GM18867 (cell line): Measurements from ENCODE around the gene PELI3.

Source experiments
- ATAC-seq: cut with Tn5 transposase; IDR thresholded peaks from one replicate; pipeline ENCODE4 v1.9.1; 2021; ENCODE audit warnings: mild to moderate bottlenecking, moderate library complexity; ENCODE audit not compliant: unreplicated experiment

The PELI3 gene

DNA sequence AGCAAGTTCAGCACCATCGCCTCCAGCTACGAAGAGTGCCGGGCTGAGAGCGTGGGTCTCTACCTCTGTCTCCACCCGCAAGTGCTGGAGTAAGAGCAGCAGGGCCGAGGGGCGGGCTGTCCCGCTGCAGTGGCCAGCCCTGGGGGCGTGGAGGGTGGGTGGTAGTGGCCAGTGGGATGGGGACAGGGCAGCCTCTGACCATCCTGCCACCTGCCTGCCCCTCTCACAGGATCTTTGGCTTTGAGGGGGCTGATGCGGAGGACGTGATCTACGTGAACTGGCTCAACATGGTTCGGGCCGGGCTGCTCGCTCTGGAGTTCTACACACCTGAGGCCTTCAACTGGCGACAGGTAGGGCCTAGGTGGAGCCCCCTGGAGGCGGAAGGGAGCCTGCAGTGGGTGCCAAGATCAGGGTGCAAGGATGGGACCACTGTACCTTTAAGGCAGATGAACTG, 28.7 kb downstream of the PELI3 start:
- no peak for ATAC-seq

DNA sequence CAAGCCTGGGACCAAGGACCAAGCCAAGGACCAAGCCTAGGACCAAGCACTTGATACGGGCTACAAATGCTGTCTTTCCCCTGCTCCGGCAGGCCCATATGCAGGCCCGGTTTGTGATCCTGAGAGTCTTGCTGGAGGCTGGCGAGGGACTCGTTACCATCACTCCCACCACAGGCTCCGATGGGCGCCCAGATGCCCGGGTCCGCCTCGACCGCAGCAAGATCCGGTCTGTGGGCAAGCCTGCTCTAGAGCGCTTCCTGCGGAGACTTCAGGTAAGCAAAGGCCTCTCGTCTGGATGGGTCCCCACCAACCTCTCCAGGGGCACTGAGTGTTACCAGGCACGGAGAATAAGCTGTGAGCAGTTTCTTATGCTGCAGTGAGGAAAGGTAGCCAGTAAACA, 30.5 kb downstream of the PELI3 start:
- ATAC-seq: no peak

- no peak for ATAC-seq
These were observed 31.8 kb downstream of the PELI3 start for GRCh38 chr11:66498506-66498905.

DNA sequence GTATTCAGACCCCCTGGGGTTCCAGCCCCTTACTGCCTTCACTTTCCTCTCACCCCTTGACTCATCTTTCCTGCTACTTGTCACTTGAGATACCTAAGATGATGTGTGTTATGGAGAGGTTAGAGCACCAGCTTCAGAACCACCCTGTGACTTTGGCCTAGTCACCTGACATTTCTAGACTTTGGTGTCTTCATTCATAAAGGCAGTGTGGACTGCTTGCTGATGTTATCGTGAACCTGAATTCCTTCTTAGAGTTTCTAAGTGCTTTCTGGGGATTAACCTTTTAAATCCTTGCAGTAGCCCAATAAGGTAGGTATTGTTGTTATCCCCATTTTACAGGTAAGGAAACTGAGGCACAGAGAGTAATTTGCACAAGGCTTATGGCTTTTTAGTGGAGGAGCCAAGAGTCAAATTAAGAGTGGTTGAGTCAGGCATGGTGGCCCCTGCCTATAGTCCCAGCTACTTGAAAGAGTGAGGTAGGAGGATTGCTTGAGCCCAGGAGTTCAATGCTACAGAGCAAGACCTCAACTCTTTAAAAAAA, 38.6 kb downstream of the PELI3 start:
- no peak for ATAC-seq

DNA sequence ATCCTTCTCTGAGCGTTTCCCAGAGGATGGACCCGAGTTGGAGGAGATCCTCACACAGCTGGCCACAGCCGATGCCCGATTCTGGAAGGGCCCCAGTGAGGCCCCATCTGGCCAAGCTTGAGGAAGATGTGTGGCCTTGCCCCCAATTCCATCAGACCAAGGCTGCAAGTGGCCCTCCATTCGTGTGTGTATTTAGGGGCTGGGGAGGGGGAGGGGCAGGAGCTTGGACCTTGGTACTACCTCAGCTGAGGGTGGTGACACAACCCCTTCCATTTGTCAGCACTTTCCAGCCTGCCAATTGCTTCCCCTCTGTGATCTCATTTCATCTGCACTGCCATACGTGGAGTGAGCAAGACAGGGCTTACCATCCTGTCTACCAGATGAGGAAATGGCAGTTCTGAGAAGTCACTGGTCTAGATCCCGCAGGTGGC, 42.4 kb downstream of the PELI3 start:
- ATAC-seq: no peak

GRCh38 chr11:66510271-66510989, 43.7 kb downstream of the PELI3 start, which contains the start of gene BBS1:
BBS1 (plus strand) TSS chr11:66510635; CDS start chr11:66510660, 25 bp downstream.
- ATAC-seq: peak; percentile 92

- ATAC-seq: no peak
These were observed 44.3 kb downstream of the PELI3 start for GRCh38 chr11:66510990-66511339.

GRCh38 chr11:66523611-66524010, 56.9 kb downstream of the PELI3 start:
- ATAC-seq: no peak

- no peak for ATAC-seq
These were observed 57.8 kb downstream of the PELI3 start for GRCh38 chr11:66524304-66525040.
